OCI-LY7 (cell line): ENCODE results near the gene NSMF.

ENCODE experiments used
- EZH2phosphoT487 ChIP-seq: fragments of 200-600 bp; sonication (generic); IDR thresholded peaks from 2 replicates; pipeline ENCODE4 v1.6.1; 2018; ENCODE audit warnings: low read depth, borderline replicate concordance, mild to moderate bottlenecking, mixed run types, antibody characterized with exemption, low read length, moderate library complexity, mixed read lengths
- TF ChIP-seq, protein P1 (sequence below): fragments of 200-600 bp; sonication (generic); conservative IDR thresholded peaks from 2 replicates; pipeline ENCODE4 v1.5.1; 2014; ENCODE audit warnings: mild to moderate bottlenecking, antibody characterized with exemption, low read length, moderate library complexity, mixed read lengths

DNA sequence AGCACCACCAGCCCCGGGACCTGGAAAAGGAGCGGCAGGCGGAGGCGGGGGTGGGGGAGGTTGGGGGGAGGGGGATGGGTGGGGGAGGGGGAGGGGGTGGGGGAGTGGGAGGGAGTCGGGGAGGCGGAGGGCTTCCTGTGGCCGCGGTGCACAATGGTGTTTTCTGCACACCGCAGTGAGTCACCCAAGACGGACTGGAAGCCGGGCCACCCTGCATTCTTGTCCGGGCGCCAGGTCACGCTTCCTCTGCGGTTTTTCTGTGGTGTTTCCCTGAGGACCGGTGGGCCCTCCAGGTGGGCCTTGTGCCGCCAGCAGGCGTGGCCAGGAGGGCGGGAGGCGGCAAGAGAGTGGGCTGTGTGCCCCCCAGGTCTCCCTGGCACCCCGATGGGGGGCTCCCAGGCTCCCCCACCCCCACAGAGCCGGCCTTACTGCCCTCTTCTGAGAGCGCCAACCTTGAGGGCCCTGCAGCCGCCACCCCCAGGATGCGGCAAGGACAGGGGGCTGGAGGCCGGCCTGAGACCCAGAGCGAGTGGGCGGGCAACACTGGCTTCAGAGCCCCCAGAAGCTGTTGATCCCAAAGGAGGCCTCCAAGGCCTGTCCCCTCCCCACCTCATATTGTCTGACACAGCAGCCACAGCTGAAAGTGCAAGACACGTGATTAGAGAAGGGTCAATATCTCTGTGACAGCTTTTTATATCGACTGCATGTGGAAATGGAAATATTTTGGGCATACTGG, 47.3 kb downstream of the NSMF start:
- TF ChIP-seq, protein P1, sequence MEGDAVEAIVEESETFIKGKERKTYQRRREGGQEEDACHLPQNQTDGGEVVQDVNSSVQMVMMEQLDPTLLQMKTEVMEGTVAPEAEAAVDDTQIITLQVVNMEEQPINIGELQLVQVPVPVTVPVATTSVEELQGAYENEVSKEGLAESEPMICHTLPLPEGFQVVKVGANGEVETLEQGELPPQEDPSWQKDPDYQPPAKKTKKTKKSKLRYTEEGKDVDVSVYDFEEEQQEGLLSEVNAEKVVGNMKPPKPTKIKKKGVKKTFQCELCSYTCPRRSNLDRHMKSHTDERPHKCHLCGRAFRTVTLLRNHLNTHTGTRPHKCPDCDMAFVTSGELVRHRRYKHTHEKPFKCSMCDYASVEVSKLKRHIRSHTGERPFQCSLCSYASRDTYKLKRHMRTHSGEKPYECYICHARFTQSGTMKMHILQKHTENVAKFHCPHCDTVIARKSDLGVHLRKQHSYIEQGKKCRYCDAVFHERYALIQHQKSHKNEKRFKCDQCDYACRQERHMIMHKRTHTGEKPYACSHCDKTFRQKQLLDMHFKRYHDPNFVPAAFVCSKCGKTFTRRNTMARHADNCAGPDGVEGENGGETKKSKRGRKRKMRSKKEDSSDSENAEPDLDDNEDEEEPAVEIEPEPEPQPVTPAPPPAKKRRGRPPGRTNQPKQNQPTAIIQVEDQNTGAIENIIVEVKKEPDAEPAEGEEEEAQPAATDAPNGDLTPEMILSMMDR, result no peak
- TF ChIP-seq EZH2phosphoT487, result no peak
